Measurements from ENCODE around the gene ISG15.
A peak's percentile ranks its signal among the peaks of the same experiment; 100 is the strongest.
"Not testable (repeated sequence)": the region's sequence is repeated elsewhere in the genome, so short reads cannot be mapped to it uniquely, and the experiment has no call there.

The ISG15 gene

GRCh38 chr1:1013922-1014648 lies 788 bp downstream of the ISG15 start:
- in situ Hi-C loops (cut with HindIII; ENCODE audit: low pct_ligation_motif_present, low sequenced_read_pairs) = no loop called here
- no peak for DNase-seq
- no peaks in the 10 kb centered on the region for H3K27me3 ChIP-seq (replicated peaks)
- peak overlapping the region; percentile 69 for H3K4me3 ChIP-seq (ENCODE audit: low read depth, low read length)
- TF ChIP-seq, protein P1, sequence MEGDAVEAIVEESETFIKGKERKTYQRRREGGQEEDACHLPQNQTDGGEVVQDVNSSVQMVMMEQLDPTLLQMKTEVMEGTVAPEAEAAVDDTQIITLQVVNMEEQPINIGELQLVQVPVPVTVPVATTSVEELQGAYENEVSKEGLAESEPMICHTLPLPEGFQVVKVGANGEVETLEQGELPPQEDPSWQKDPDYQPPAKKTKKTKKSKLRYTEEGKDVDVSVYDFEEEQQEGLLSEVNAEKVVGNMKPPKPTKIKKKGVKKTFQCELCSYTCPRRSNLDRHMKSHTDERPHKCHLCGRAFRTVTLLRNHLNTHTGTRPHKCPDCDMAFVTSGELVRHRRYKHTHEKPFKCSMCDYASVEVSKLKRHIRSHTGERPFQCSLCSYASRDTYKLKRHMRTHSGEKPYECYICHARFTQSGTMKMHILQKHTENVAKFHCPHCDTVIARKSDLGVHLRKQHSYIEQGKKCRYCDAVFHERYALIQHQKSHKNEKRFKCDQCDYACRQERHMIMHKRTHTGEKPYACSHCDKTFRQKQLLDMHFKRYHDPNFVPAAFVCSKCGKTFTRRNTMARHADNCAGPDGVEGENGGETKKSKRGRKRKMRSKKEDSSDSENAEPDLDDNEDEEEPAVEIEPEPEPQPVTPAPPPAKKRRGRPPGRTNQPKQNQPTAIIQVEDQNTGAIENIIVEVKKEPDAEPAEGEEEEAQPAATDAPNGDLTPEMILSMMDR (IDR thresholded peaks at IDR 0.05; ENCODE audit: low read depth, low read length, missing control alignments) = no peak
- peak overlapping the region; percentile 71 for H3K27ac ChIP-seq
- H3K36me3 ChIP-seq (replicated peaks) = no peaks in the 10 kb centered on the region

DNA sequence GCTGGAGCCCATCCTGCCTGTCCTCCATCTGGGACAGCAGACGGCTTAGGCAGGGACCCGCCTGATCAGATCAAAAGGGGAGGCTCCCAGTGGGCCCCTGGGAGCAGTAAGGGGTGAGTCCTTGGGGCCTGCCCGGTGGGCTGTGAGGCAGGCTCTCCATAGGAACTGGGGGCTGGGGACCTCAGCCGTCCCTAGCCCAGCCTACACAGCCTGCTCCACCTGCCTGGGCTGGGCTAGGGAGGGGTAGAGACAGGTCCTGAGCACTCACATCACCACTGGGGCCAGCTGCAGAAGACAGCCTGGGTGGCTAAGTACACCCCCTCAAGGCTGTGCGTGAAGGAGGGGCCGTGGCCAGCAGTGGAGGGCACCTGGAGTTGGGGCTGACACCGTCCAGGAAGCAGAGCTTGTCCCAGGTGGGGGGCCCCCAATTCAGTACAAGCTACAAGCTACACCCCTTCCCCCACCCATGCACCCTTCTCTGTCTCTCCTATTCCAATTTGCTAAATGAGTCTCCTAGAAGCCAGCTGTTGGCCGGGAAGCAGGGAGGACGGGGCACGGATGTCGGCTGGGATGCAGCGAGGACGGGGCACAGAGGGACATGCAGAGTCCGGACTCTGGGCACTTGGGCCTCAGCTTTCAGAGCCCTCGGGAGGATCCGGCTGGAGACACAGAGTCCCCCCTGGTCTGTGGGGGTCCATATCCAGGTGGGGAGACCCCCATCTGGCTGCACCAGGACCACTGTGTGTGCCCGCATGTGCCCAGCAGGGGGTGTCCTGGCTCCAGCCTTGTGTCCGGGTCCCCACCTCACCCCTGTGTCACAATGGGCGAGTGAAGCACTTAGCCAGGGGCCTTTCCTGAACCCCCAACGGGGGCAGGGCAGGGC lies 1.7 kb downstream of the ISG15 start:
- in situ Hi-C loops (cut with HindIII; ENCODE audit: low pct_ligation_motif_present, low sequenced_read_pairs) = no loop called here
- TF ChIP-seq, protein P1 (IDR thresholded peaks at IDR 0.05; ENCODE audit: low read depth, low read length, missing control alignments) = peak; percentile 65
- peak overlapping the region; percentile 33 for H3K27ac ChIP-seq
- no peak for DNase-seq
- no peaks in the 10 kb centered on the region for H3K36me3 ChIP-seq (replicated peaks)
- no peaks in the 10 kb centered on the region for H3K27me3 ChIP-seq (replicated peaks)
- H3K4me3 ChIP-seq (ENCODE audit: low read depth, low read length) = no peak overlapping the region

DNA sequence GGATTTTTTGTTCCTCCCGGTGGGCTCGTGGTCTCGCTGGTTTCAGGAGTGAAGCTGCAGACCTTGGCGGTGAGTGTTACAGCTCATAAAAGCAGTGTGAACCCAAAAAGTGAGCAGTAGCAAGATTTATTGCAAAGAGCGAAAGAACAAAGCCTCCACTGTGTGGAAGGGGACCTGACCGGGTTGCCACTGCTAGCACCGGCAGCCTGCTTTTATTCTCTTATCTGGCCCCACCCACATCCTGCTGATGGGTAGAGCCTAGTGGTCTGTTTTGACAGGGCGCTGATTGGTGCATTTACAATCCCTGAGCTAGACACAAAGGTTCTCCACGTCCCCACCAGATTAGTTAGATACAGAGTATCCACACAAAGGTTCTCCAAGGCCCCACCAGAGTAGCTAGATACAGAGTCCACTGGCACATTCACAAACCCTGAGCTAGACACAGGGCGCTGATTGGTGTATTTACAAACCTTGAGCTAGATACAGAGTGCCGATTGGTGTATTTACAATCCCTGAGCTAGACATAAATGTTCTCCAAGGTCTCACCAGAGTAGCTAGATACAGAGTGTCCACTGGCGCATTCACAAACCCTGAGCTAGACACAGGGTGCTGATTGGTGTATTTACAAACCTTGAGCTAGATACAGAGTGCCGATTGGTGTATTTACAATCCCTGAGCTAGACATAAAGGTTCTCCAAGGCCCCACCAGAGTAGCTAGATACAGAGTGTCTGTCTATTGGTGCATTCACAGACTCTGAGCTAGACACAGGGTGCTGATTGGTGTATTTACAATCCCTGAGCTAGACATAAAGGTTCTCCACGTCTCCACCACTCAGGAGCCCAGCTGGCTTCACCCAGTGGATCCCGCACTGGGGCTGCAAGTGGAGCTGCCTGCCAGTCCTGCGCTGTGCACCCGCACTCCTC lies 4.4 kb downstream of the ISG15 start:
- H3K27ac ChIP-seq; in situ Hi-C loops (cut with HindIII; ENCODE audit: low pct_ligation_motif_present, low sequenced_read_pairs): not testable (repeated sequence)

GRCh38 chr1:1018321-1018685 lies 5.0 kb downstream of the ISG15 start:
- DNase-seq; H3K36me3 ChIP-seq (replicated peaks); H3K4me3 ChIP-seq (ENCODE audit: low read depth, low read length); H3K27ac ChIP-seq; in situ Hi-C loops (cut with HindIII; ENCODE audit: low pct_ligation_motif_present, low sequenced_read_pairs); H3K27me3 ChIP-seq (replicated peaks): not testable (repeated sequence)

More for the DNA sequence above, 4.4 kb downstream of the ISG15 start:
- H3K27me3 ChIP-seq (replicated peaks); H3K36me3 ChIP-seq (replicated peaks); DNase-seq; H3K4me3 ChIP-seq (ENCODE audit: low read depth, low read length): not testable (repeated sequence)

DNA sequence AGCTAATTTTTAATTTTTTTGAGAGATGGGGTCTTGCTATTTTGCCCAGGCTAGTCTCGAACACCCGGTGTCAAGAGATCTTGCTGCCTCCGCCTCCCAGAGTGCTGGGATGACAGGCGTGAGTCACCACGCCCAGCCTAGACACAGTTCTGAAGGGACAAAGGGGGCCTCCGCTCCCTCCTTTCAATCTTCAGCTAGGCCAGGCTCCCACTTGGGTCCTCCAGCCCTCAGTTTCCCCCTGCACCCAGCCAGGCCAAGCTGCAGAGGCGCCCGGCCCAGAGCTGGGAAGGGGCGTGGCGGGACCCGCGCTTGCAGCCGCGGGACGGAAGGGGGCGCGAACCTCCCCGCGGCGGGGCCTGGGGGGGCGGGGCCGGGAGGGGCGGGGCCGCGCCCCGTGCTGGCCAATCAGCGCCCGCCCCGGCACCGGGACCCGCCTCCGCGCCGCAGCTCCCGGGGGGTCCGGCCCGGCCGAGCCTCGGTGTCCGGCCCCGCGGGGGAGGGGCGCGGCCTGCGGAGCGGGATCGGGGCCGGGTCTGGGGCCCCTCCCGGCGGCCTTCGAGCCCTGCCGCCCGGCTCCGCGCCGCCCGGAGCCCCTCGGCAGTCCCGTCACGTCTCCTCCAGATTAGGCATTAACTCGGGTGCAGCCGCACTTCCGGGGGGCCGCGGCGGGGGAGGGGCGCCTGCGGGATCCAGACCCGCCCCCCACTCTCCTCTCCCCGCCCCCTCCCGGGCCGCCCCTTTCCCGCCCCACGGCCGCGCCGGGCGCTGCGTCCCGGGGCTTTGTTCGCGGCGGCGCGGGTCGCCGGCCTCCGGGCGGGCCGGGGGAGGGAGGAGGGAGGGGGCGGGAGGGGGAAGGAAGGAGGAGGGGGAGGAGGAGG lies 6.1 kb downstream of the ISG15 start:
- TF ChIP-seq, protein P1 (IDR thresholded peaks at IDR 0.05; ENCODE audit: low read depth, low read length, missing control alignments) = peak; percentile 42
- Histone ChIP-seq H3K36me3 (replicated peaks) (peaks cover 1% of the 10 kb centered on the region), H3K27me3 (replicated peaks) (no peaks in the 10 kb centered on the region), H3K27ac (no peak overlapping the region), H3K4me3 (ENCODE audit: low read depth, low read length) (peak overlapping the region; percentile 47)
- DNase-seq = no peak
- in situ Hi-C loops (cut with HindIII; ENCODE audit: low pct_ligation_motif_present, low sequenced_read_pairs) = no loop called here

GRCh38 chr1:1020000-1020404 lies 6.7 kb downstream of the ISG15 start, which contains the start of gene AGRN:
Gene AGRN, plus strand, starts transcription at chr1:1020120. Its CDS starts 53 bp downstream, at chr1:1020173.
- TF ChIP-seq, protein P1 (IDR thresholded peaks at IDR 0.05; ENCODE audit: low read depth, low read length, missing control alignments) = no peak
- Histone ChIP-seq H3K27ac (peak within 1 kb of the TSS; percentile 62), H3K27me3 (replicated peaks) (no peaks in the 10 kb centered on the region), H3K4me3 (ENCODE audit: low read depth, low read length) (peak within 1 kb of the TSS; percentile 59), H3K36me3 (replicated peaks) (peaks cover 3% of the 10 kb centered on the region)
- no peak for DNase-seq
- in situ Hi-C loops (cut with HindIII; ENCODE audit: low pct_ligation_motif_present, low sequenced_read_pairs) = no loop called here
